Mucosa of stomach (tissue), 1 donor: ENCODE results near the gene SDHAF2.
A peak's percentile ranks its signal among the peaks of the same experiment; 100 is the strongest.
"Not testable (repeated sequence)": the region's sequence is repeated elsewhere in the genome, so short reads cannot be mapped to it uniquely, and the experiment has no call there.

ENCODE experiments used
- H3K27me3 ChIP-seq: one replicate; pipeline ENCODE4 v1.7.0; 2013; ENCODE audit warnings: mild to moderate bottlenecking, low read length; ENCODE audit not compliant: control insufficient read depth, insufficient read depth
- H3K36me3 ChIP-seq: one replicate; pipeline ENCODE4 v1.7.0; 2013; ENCODE audit warnings: low read length; ENCODE audit not compliant: control insufficient read depth, insufficient read depth
- H3K4me1 ChIP-seq: one replicate; pipeline ENCODE4 v1.7.0; 2013; ENCODE audit warnings: mild to moderate bottlenecking, low read length; ENCODE audit not compliant: control insufficient read depth, insufficient read depth
- H3K4me3 ChIP-seq: one replicate; pipeline ENCODE4 v1.7.0; 2013; ENCODE audit warnings: low read length
- H3K9ac ChIP-seq: one replicate; pipeline ENCODE4 v1.7.0; 2013; ENCODE audit warnings: mild to moderate bottlenecking, low read length, moderate library complexity
- H3K9me3 ChIP-seq: one replicate; pipeline ENCODE4 v1.7.0; 2013; ENCODE audit warnings: mild to moderate bottlenecking, low read length, moderate library complexity; ENCODE audit not compliant: control insufficient read depth
- donor health status: Pancreatic carcinoma.

Gene SDHAF2

DNA sequence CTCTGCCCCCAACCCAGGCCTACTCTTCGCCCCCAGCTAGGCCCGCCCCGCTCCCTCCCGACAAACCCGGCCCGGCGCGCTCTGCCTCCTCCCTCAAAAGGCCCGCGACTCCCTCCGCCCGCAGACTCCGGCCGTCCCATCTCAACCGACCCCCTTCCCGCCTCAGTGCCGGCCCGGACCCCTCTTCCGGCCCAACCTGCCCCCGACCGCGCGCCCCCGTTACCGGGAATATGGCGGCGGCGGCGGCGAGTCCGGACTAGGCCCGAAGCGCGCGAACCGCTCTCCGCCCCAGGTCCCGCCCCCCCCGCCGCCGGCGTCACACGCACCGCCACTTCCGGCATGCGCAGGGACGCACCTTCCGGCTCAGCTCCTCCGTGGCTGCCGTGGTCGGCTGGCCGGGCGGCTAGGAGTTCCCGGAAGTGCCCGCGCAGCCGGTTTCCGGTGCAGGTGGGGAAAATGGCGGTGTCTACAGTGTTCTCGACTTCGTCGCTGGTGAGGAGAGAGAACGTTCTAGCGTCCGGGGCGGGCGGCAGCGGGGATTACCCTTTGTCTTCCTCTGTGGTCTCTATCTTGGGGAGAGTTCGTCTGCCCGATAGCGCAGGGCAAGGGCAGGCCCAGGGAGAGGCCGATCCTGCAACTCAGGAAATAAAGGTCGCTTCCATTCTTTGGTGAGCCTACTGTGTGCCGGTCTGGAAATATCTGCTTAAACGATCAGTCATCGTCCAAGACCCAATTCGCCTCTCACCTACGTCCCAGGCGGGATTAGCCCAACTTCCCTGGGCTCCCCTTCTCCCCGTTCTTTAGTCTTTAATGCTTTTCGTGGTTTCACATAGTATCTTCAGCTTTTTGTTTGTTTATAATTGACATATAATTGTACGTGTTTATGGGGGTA lies at the start of gene SDHAF2, which contains the start of gene CPSF7:
SDHAF2 (plus strand) TSS at position 434 of the 892 bp plus-strand sequence; CDS start at position 457, 23 bp downstream.
CPSF7 (minus strand) TSS at position 285 of the 892 bp plus-strand sequence. CDS start 740 bp downstream, outside the sequence.
- Histone ChIP-seq H3K9me3 (no peaks in the 10 kb centered on the region), H3K27me3 (no peaks in the 10 kb centered on the region), H3K36me3 (no peaks in the 10 kb centered on the region), H3K9ac (peak within 1 kb of the TSS; percentile 98), H3K4me3 (peak within 1 kb of the TSS; percentile 97), H3K4me1 (peaks cover 6% of the 10 kb centered on the region)

DNA sequence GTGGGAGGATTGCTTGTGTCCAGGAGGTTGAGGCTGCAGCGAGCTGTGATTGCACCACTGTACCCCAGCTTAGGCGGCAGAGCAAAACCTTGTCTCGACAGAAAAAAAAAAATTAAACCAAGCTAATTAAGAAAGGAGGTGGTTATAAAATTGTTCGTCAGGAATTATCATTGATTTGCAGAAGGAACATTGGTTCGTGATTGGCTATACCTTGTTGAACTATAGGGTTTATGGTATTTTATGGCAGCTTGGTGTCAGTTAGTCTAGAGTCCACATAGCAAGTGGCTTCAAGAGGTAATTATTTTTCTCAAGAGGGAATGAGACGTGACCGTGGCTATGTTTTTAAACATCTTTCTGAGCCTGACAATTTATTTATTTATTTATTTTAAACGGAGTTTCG lies 49.0 kb upstream of the SDHAF2 start:
- H3K4me1 ChIP-seq: no peaks in the 10 kb centered on the region
- no peaks in the 10 kb centered on the region for H3K9me3 ChIP-seq
- H3K36me3 ChIP-seq: no peaks in the 10 kb centered on the region
- no peak overlapping the region for H3K4me3 ChIP-seq
- H3K27me3 ChIP-seq: no peaks in the 10 kb centered on the region
- no peak overlapping the region for H3K9ac ChIP-seq

DNA sequence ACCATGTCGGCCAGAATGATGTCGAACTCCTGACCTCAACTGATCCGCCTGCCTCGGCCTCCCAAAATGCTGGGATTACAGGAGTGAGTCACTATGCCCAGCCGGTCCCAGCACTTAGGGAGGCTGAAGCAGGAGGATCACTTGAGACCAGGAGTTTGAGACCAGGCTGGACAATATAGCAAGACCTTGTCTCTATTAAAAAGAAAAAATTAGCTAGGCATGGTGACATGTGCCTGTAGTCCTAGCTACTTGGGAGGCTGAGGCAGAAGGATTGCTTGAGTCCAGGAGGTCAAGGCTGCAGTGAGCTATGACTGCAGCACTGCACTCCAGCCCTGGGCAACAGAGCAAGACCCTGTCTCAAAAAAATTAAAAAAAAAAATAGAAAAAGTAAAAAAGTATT lies 46.1 kb upstream of the SDHAF2 start:
- H3K27me3 ChIP-seq, H3K4me1 ChIP-seq, H3K9ac ChIP-seq, H3K36me3 ChIP-seq, H3K4me3 ChIP-seq, H3K9me3 ChIP-seq: not testable (repeated sequence)

GRCh38 chr11:61384271-61385242 lies 45.4 kb upstream of the SDHAF2 start:
- Histone ChIP-seq H3K4me3 (no peak overlapping the region), H3K9ac (no peak overlapping the region), H3K4me1 (no peaks in the 10 kb centered on the region), H3K36me3 (no peaks in the 10 kb centered on the region), H3K9me3 (no peaks in the 10 kb centered on the region), H3K27me3 (no peaks in the 10 kb centered on the region)

DNA sequence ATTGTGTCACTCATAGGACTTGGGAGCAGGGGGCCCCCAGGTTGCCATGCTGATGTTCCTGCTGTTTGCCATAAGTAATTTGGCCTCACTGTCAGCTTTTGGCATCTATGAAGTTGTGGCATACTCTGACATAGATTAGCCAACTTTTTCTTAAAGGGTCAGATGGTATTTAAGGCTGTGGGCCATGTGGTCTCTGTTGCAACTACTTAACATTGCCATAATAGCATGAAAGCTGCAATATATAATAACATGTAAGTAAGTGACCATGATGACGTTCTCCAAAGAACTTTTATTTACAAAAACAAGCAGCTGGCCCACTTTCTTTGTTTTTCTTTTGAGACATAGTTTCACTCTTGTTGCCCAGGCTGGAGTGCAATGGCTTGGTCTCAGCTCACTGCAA lies 39.8 kb upstream of the SDHAF2 start:
- Histone ChIP-seq H3K4me3 (no peak overlapping the region), H3K4me1 (no peaks in the 10 kb centered on the region), H3K9me3 (no peaks in the 10 kb centered on the region), H3K27me3 (no peaks in the 10 kb centered on the region), H3K36me3 (no peaks in the 10 kb centered on the region), H3K9ac (no peak overlapping the region)

DNA sequence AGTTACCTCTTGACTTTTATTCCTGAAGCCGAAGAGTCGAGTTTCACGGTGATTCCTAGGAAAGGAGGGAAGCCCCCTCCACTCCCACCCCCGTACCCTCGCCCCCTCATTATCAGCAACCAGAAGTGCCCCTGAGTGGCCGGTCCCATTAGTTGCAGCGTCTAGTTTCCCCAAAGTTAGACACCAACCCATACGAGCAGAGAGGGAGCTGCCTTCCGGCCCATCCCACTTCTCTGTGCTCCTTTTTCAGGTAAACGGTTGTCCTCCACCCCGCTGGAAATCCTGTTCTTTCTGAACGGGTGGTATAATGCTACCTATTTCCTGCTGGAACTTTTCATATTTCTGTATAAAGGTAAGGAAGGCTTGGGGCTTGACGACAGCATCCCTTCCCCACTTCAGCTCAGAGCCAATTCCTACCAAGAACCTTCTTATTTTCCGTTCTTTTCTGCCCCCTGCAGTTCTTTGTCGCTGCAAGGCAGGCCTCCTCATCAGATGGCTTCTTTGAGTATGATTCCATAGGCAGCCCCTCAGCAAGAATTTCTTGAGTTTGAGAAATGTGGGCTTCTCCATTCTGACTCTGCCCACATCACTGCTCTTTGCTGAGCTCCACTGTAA lies 36.8 kb upstream of the SDHAF2 start:
- H3K4me3 ChIP-seq: peak overlapping the region; percentile 100
- no peaks in the 10 kb centered on the region for H3K9me3 ChIP-seq
- no peaks in the 10 kb centered on the region for H3K36me3 ChIP-seq
- no peaks in the 10 kb centered on the region for H3K4me1 ChIP-seq
- no peaks in the 10 kb centered on the region for H3K27me3 ChIP-seq
- peak overlapping the region; percentile 95 for H3K9ac ChIP-seq

GRCh38 chr11:61401173-61401572 lies 28.8 kb upstream of the SDHAF2 start:
- H3K4me3 ChIP-seq: no peak overlapping the region
- no peaks in the 10 kb centered on the region for H3K4me1 ChIP-seq
- no peak overlapping the region for H3K9ac ChIP-seq
- peaks cover 12% of the 10 kb centered on the region for H3K36me3 ChIP-seq
- H3K9me3 ChIP-seq: no peaks in the 10 kb centered on the region
- no peaks in the 10 kb centered on the region for H3K27me3 ChIP-seq

DNA sequence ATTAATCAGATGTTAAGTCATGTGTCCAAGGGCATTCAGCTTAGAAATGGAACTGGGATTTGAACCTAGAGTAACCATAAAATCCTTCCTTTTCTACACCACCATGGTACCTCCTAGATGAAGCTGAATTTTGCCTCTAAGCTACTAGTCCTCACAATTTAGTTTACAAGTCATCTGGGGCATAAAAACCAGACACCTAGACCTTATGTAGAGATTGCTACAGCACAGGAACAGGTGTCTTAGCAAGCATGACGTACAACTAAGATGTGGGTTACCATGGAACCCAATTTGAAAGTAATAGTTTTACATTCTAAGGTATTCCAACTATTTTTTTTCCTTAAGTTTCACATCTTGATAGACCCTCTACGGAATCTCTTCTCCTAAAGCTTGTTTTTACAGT lies 28.4 kb upstream of the SDHAF2 start:
- no peaks in the 10 kb centered on the region for H3K9me3 ChIP-seq
- no peak overlapping the region for H3K9ac ChIP-seq
- no peaks in the 10 kb centered on the region for H3K4me1 ChIP-seq
- no peaks in the 10 kb centered on the region for H3K27me3 ChIP-seq
- no peak overlapping the region for H3K4me3 ChIP-seq
- peaks cover 12% of the 10 kb centered on the region for H3K36me3 ChIP-seq

DNA sequence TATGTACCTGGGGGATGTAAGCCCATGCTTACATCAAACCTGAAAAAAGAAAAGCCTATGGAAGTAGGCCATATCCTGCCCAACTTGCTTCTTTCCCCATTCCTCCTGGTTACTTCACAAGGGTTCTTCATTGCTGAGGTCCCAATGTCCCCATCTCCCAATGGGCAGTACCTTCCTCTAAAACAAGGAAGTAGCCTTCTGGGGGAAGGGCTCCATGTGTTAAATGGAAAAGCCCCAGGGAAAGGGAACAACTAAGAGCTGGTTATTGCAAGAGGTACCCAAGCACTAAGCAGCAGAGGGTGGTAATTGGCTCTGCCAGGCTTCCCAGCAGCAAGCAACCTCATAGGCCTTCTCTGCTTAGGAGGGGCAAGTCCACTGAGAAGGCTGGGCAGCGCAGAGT lies 26.3 kb upstream of the SDHAF2 start:
- H3K36me3 ChIP-seq: peaks cover 16% of the 10 kb centered on the region
- H3K4me1 ChIP-seq: no peaks in the 10 kb centered on the region
- no peaks in the 10 kb centered on the region for H3K27me3 ChIP-seq
- H3K4me3 ChIP-seq: no peak overlapping the region
- H3K9me3 ChIP-seq: no peaks in the 10 kb centered on the region
- H3K9ac ChIP-seq: no peak overlapping the region

GRCh38 chr11:61404103-61404502 lies 25.8 kb upstream of the SDHAF2 start:
- Histone ChIP-seq H3K9me3 (no peaks in the 10 kb centered on the region), H3K4me1 (no peaks in the 10 kb centered on the region), H3K36me3 (peaks cover 18% of the 10 kb centered on the region), H3K9ac (no peak overlapping the region), H3K27me3 (no peaks in the 10 kb centered on the region), H3K4me3 (no peak overlapping the region)

DNA sequence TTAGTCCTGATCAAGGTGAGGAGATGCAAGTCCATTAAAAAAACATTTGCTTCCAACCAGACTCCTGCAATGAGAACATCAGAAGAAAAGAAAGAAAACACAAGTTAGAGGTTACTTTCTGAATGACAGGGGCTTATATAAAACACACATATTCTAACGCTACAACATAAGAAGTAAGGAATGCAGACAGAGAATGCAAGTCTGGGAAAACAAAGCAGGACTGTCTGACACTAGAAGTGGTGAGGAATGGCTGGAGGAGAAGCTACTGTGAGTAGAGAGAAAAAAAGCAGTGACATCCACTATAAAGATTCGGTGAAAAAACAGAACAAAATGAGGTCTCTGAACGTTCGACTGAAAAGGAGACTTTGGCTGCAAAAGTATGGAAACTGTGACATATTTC lies 25.3 kb upstream of the SDHAF2 start:
- Histone ChIP-seq H3K27me3 (no peaks in the 10 kb centered on the region), H3K9me3 (no peaks in the 10 kb centered on the region), H3K4me3 (no peak overlapping the region), H3K36me3 (peaks cover 18% of the 10 kb centered on the region), H3K4me1 (no peaks in the 10 kb centered on the region), H3K9ac (no peak overlapping the region)
